KMS-11 (cell line): Measurements from ENCODE around the gene CAPN9.

Experiments
- H2AFZ ChIP-seq: fragments of 200-600 bp; sonication (generic); 2 replicates; pipeline ENCODE4 v1.6.1; 2016; ENCODE audit warnings: antibody characterized with exemption, mixed run types, low read depth
- H3K27ac ChIP-seq: fragments of 200-600 bp; sonication (generic); 2 replicates; pipeline ENCODE4 v1.6.1; 2016; ENCODE audit warnings: mild to moderate bottlenecking, mixed run types
- H3K27me3 ChIP-seq: fragments of 200-600 bp; sonication (generic); 2 replicates; pipeline ENCODE4 v1.6.1; 2017; ENCODE audit warnings: mild to moderate bottlenecking, low read depth, mixed run types, moderate library complexity; ENCODE audit not compliant: insufficient read depth
- H3K36me3 ChIP-seq: fragments of 200-600 bp; sonication (generic); 2 replicates; pipeline ENCODE4 v1.6.1; 2017; ENCODE audit warnings: mild to moderate bottlenecking, mixed run types; ENCODE audit not compliant: insufficient read depth
- H3K4me1 ChIP-seq: fragments of 200-600 bp; sonication (generic); 2 replicates; pipeline ENCODE4 v1.6.1; 2016; ENCODE audit warnings: mild to moderate bottlenecking, low read depth, mixed run types; ENCODE audit not compliant: poor library complexity, severe bottlenecking
- H3K4me2 ChIP-seq: fragments of 200-600 bp; sonication (generic); 2 replicates; pipeline ENCODE4 v1.7.0; 2016; ENCODE audit warnings: mild to moderate bottlenecking, mixed run types
- H3K4me3 ChIP-seq: fragments of 200-600 bp; sonication (generic); IDR thresholded peaks from 2 replicates; pipeline ENCODE4 v1.6.1; 2017; ENCODE audit warnings: low read depth, low read length, mixed read lengths; ENCODE audit not compliant: insufficient read depth
- H3K79me2 ChIP-seq: fragments of 200-600 bp; sonication (generic); 2 replicates; pipeline ENCODE4 v1.6.1; 2016; ENCODE audit warnings: low read depth, mixed run types; ENCODE audit not compliant: insufficient read depth
- H3K9ac ChIP-seq: fragments of 200-600 bp; sonication (generic); 2 replicates; pipeline ENCODE4 v1.6.1; 2016; ENCODE audit warnings: mild to moderate bottlenecking, mixed run types
- H4K20me1 ChIP-seq: fragments of 200-600 bp; sonication (generic); 2 replicates; pipeline ENCODE4 v1.6.1; 2016; ENCODE audit warnings: mild to moderate bottlenecking, mixed run types; ENCODE audit not compliant: insufficient read depth
- TF ChIP-seq, protein P1 (sequence below): fragments of 200-600 bp; sonication (generic); conservative IDR thresholded peaks from 2 replicates; pipeline ENCODE4 v1.6.1; 2017; ENCODE audit warnings: low read depth, mild to moderate bottlenecking, antibody characterized with exemption, low read length, moderate library complexity, mixed read lengths

Gene CAPN9

DNA sequence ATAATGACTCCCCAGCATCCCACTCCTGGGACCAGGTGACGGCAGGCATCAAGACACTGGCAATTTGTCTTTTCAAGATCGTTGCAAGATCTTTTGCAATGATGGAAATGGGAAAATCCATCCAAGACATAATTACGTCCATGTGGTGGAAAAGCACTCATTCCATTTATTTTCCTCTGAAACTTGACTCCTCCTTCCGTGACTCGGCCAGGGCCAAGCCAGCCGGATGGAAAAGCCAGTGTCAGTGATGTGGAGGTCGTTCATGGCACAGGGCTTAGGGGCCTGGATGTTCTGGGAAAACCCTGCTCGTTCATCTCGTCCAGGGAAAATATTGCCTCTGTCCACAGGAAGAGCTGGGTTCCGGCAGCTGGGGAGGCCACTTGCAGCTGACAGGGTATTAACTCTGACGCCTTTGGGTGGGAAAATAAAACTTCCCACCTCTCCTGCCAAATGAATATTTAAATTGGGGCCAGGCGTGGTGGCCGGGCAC is 74.9 kb downstream of the CAPN9 start:
- Histone ChIP-seq H2AFZ (no peak overlapping the region), H3K27ac (no peak overlapping the region), H3K4me1 (no peaks in the 10 kb centered on the region), H3K27me3 (no peaks in the 10 kb centered on the region), H3K4me2 (no peak overlapping the region), H3K79me2 (no peaks in the 10 kb centered on the region), H3K36me3 (no peaks in the 10 kb centered on the region), H4K20me1 (no peaks in the 10 kb centered on the region), H3K9ac (no peak overlapping the region), H3K4me3 (no peak overlapping the region)
- TF ChIP-seq, protein P1, sequence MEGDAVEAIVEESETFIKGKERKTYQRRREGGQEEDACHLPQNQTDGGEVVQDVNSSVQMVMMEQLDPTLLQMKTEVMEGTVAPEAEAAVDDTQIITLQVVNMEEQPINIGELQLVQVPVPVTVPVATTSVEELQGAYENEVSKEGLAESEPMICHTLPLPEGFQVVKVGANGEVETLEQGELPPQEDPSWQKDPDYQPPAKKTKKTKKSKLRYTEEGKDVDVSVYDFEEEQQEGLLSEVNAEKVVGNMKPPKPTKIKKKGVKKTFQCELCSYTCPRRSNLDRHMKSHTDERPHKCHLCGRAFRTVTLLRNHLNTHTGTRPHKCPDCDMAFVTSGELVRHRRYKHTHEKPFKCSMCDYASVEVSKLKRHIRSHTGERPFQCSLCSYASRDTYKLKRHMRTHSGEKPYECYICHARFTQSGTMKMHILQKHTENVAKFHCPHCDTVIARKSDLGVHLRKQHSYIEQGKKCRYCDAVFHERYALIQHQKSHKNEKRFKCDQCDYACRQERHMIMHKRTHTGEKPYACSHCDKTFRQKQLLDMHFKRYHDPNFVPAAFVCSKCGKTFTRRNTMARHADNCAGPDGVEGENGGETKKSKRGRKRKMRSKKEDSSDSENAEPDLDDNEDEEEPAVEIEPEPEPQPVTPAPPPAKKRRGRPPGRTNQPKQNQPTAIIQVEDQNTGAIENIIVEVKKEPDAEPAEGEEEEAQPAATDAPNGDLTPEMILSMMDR, result no peak

DNA sequence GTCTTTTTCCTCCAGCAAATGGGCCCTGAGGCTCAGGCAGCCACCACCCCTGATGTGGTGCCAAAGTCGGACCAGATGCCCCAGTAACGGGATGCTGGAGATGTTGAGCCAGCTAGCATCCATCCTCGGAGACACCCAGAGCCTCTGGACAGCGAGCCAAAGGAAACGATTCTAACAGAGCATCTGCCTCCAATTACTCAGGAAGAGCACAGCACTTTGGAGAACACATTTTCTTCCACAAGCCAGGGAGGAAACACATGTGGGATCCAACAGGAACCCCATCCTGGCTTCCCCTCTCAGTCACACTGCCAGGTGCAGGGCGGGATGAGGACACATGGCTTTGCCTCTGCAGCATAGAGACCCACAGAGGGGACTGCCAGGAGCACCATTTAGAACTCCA is 76.2 kb downstream of the CAPN9 start:
- H4K20me1 ChIP-seq, result no peaks in the 10 kb centered on the region
- no peak overlapping the region for H3K27ac ChIP-seq

DNA sequence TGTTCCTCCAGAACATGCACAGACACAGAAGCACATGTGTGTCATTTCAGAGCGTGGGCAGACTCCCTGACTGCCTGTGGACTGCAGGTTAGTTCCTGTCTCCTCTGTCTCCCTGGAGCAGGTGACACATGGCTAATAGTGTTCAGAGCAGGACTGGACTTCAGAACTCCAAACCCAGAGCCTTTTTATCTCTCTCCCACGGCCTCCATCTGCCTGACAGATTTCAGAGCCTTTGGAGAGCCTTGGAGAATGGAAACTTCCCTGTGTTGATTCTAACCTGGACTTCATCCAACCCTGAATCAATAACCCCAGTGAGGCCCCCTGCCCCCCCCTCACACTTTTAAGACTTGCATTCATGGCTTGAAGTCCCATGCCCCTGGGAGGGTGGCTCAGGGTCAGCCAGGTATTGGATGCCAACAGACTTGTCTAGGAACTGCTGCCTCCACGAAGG is 76.8 kb downstream of the CAPN9 start:
- Histone ChIP-seq H3K36me3 (no peaks in the 10 kb centered on the region), H3K9ac (no peak overlapping the region), H4K20me1 (no peaks in the 10 kb centered on the region), H2AFZ (no peak overlapping the region), H3K4me3 (no peak overlapping the region), H3K4me2 (no peak overlapping the region), H3K27me3 (no peaks in the 10 kb centered on the region), H3K27ac (no peak overlapping the region), H3K79me2 (no peaks in the 10 kb centered on the region), H3K4me1 (no peaks in the 10 kb centered on the region)
- TF ChIP-seq, protein P1, result no peak

More for the DNA sequence above, 76.2 kb downstream of the CAPN9 start:
- Histone ChIP-seq H3K4me1 (no peaks in the 10 kb centered on the region), H3K79me2 (no peaks in the 10 kb centered on the region), H3K27me3 (no peaks in the 10 kb centered on the region), H3K4me3 (no peak overlapping the region), H3K4me2 (no peak overlapping the region), H3K9ac (no peak overlapping the region), H2AFZ (no peak overlapping the region), H3K36me3 (no peaks in the 10 kb centered on the region)
- TF ChIP-seq, protein P1, result no peak

DNA sequence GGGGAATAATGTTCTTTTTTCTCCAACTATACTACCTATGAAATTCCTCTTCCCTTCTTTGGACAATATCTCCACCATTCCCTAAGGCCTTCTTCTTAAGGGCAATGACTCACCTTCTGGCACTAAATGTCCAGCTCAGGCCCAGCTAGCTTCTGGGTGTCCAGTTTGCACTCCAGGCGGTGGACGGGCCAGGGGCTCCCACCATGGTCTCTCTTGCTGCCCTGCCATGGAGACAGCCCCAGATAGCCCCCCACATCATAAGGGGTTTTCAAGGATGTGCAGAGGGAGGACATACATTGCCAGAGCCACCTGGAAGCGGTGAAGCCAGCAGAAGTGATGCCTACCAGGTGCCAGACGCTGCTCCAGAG is 77.3 kb downstream of the CAPN9 start:
- H3K4me3 ChIP-seq, result no peak overlapping the region
- H3K27me3 ChIP-seq, result no peaks in the 10 kb centered on the region
- no peaks in the 10 kb centered on the region for H4K20me1 ChIP-seq
- no peak overlapping the region for H3K9ac ChIP-seq
- TF ChIP-seq, protein P1, result no peak
- H3K4me1 ChIP-seq, result no peaks in the 10 kb centered on the region
- no peak overlapping the region for H3K4me2 ChIP-seq
- H3K27ac ChIP-seq, result no peak overlapping the region
- no peaks in the 10 kb centered on the region for H3K79me2 ChIP-seq
- H3K36me3 ChIP-seq, result no peaks in the 10 kb centered on the region
- H2AFZ ChIP-seq, result no peak overlapping the region
